ENCODE measurements around the gene SMIM9.
"Not testable (repeated sequence)": the region's sequence is repeated elsewhere in the genome, so short reads cannot be mapped to it uniquely, and the experiment has no call there.

The SMIM9 gene

GRCh38 chrX:154834562-154834961 is at the start of gene SMIM9:
TSS of gene SMIM9 (minus strand) at chrX:154834662. CDS start at chrX:154830856, 3,806 bp downstream.
- no peak for DNase-seq (ENCODE audit: extremely low read depth in 1 of 2, low read depth in 1 of 2)

GRCh38 chrX:154884069-154884468 is 49.6 kb upstream of the SMIM9 start:
- DNase-seq (ENCODE audit: extremely low read depth in 1 of 2, low read depth in 1 of 2): not testable (repeated sequence)

- DNase-seq (ENCODE audit: extremely low read depth in 1 of 2, low read depth in 1 of 2): no peak
Observed at GRCh38 chrX:154873329-154873728, 38.9 kb upstream of the SMIM9 start.

- DNase-seq (ENCODE audit: extremely low read depth in 1 of 2, low read depth in 1 of 2): not testable (repeated sequence)
Observed at GRCh38 chrX:154868522-154868921, 34.1 kb upstream of the SMIM9 start.

GRCh38 chrX:154855256-154855655 is 20.8 kb upstream of the SMIM9 start:
- no peak for DNase-seq (ENCODE audit: extremely low read depth in 1 of 2, low read depth in 1 of 2)

- DNase-seq (ENCODE audit: extremely low read depth in 1 of 2, low read depth in 1 of 2): no peak
Observed at GRCh38 chrX:154850957-154851611, 16.6 kb upstream of the SMIM9 start.

- no peak for DNase-seq (ENCODE audit: extremely low read depth in 1 of 2, low read depth in 1 of 2)
Observed at GRCh38 chrX:154840856-154841255, 6.4 kb upstream of the SMIM9 start.

- no peak for DNase-seq (ENCODE audit: extremely low read depth in 1 of 2, low read depth in 1 of 2)
Observed at GRCh38 chrX:154836163-154836562, 1.7 kb upstream of the SMIM9 start.

GRCh38 chrX:154833746-154834274 is 652 bp downstream of the SMIM9 start:
- DNase-seq (ENCODE audit: extremely low read depth in 1 of 2, low read depth in 1 of 2): no peak

GRCh38 chrX:154829926-154830442 is 4.5 kb downstream of the SMIM9 start:
- no peak for DNase-seq (ENCODE audit: extremely low read depth in 1 of 2, low read depth in 1 of 2)

GRCh38 chrX:154829134-154829533 is 5.3 kb downstream of the SMIM9 start:
- no peak for DNase-seq (ENCODE audit: extremely low read depth in 1 of 2, low read depth in 1 of 2)

GRCh38 chrX:154828016-154828408 is 6.5 kb downstream of the SMIM9 start:
- DNase-seq (ENCODE audit: extremely low read depth in 1 of 2, low read depth in 1 of 2): no peak

- DNase-seq (ENCODE audit: extremely low read depth in 1 of 2, low read depth in 1 of 2): no peak
Observed at GRCh38 chrX:154827194-154828015, 7.1 kb downstream of the SMIM9 start.

- not testable (repeated sequence) for DNase-seq (ENCODE audit: extremely low read depth in 1 of 2, low read depth in 1 of 2)
Observed at GRCh38 chrX:154825586-154825985, 8.9 kb downstream of the SMIM9 start.

GRCh38 chrX:154824638-154825037 is 9.8 kb downstream of the SMIM9 start:
- no peak for DNase-seq (ENCODE audit: extremely low read depth in 1 of 2, low read depth in 1 of 2)

GRCh38 chrX:154822029-154822428 is 12.4 kb downstream of the SMIM9 start:
- DNase-seq (ENCODE audit: extremely low read depth in 1 of 2, low read depth in 1 of 2): no peak

GRCh38 chrX:154821523-154821922 is 12.9 kb downstream of the SMIM9 start:
- DNase-seq (ENCODE audit: extremely low read depth in 1 of 2, low read depth in 1 of 2): no peak

GRCh38 chrX:154819771-154820341 is 14.6 kb downstream of the SMIM9 start:
- DNase-seq (ENCODE audit: extremely low read depth in 1 of 2, low read depth in 1 of 2): no peak

GRCh38 chrX:154818916-154819770 is 15.3 kb downstream of the SMIM9 start:
- no peak for DNase-seq (ENCODE audit: extremely low read depth in 1 of 2, low read depth in 1 of 2)

GRCh38 chrX:154817048-154817618 is 17.3 kb downstream of the SMIM9 start:
- not testable (repeated sequence) for DNase-seq (ENCODE audit: extremely low read depth in 1 of 2, low read depth in 1 of 2)
